Cardiac muscle cell (in vitro differentiated cells and primary cell): ENCODE results near the gene OPTC. TPM values are rescaled to one million over a fixed set of nuclear protein-coding genes. Genes with fewer than 3 reads are reported as not detected.

Experiments used
- DNase-seq, 2 donors: peaks; one replicate each; pipeline versions ENCODE4 v3.0.0 to v3.0.0-alpha.2; 2010 to 2017; ENCODE audit warnings: low read depth in 1 of 2, low spot score in 1 of 2
- H3K27ac ChIP-seq: fragments of 200-600 bp; sonication (generic); 2 replicates; pipeline ENCODE4 v1.5.1; 2016
- H3K27me3 ChIP-seq: fragments of 200-600 bp; sonication (generic); 2 replicates; pipeline ENCODE4 v1.6.0; 2016; ENCODE audit warnings: control low read depth
- H3K36me3 ChIP-seq: fragments of 200-600 bp; sonication (generic); 2 replicates; pipeline ENCODE4 v1.5.1; 2016; ENCODE audit warnings: control low read depth
- H3K4me1 ChIP-seq: fragments of 200-600 bp; sonication (generic); 2 replicates; pipeline ENCODE4 v1.8.1; 2017; ENCODE audit warnings: low read depth, mild to moderate bottlenecking, mixed run types
- H3K4me3 ChIP-seq: fragments of 200-600 bp; sonication (generic); 2 replicates; pipeline ENCODE4 v1.5.1; 2016; ENCODE audit warnings: mild to moderate bottlenecking
- H3K9me3 ChIP-seq: fragments of 200-600 bp; sonication (generic); 2 replicates; pipeline ENCODE4 v1.5.1; 2017; ENCODE audit warnings: low read depth, mild to moderate bottlenecking, control low read depth
- CTCF ChIP-seq: IDR thresholded peaks from 2 replicates; pipeline ENCODE4 v1.5.1; 2012; ENCODE audit warnings: low read depth, mild to moderate bottlenecking, low read length
- polyA plus RNA-seq: library from polyadenylated mRNA; unstranded; fragments of >200 nt; fragmentation: Nextera tagmentation; extraction: Ambion mirVana; gene quantifications from 2 replicates; pipeline ENCODE4 v1.2.1, GENCODE V29; 2016
- total RNA-seq: library from RNA; depleted of rRNA; stranded (reverse); fragments of >200 nt; gene quantifications from 2 replicates; pipeline ENCODE4 v1.2.3, GENCODE V29; 2016

Gene OPTC
- total and polyA plus RNA-seq, 2 experiments from 2014 or later, result not detected

GRCh38 chr1:203544978-203545816, 51.2 kb downstream of the OPTC start:
- no peak for TF ChIP-seq CTCF
- no peak overlapping the region for H3K4me3 ChIP-seq

GRCh38 chr1:203546274-203546673, 52.3 kb downstream of the OPTC start:
- TF ChIP-seq CTCF, result no peak
- no peak overlapping the region for H3K4me3 ChIP-seq

More at GRCh38 chr1:203544978-203545816, 51.2 kb downstream of the OPTC start:
- no peak for DNase-seq
- Histone ChIP-seq H3K4me1 (no peaks in the 10 kb centered on the region), H3K27ac (no peak overlapping the region), H3K9me3 (no peaks in the 10 kb centered on the region), H3K36me3 (no peaks in the 10 kb centered on the region), H3K27me3 (no peaks in the 10 kb centered on the region)

GRCh38 chr1:203547147-203547546, 53.2 kb downstream of the OPTC start:
- no peaks in the 10 kb centered on the region for H3K9me3 ChIP-seq
- DNase-seq, result no peak
- no peak overlapping the region for H3K4me3 ChIP-seq
- no peak for TF ChIP-seq CTCF
- H3K4me1 ChIP-seq, result no peaks in the 10 kb centered on the region
- no peaks in the 10 kb centered on the region for H3K27me3 ChIP-seq
- H3K27ac ChIP-seq, result no peak overlapping the region
- H3K36me3 ChIP-seq, result no peaks in the 10 kb centered on the region

More at GRCh38 chr1:203546274-203546673, 52.3 kb downstream of the OPTC start:
- Histone ChIP-seq H3K9me3 (no peaks in the 10 kb centered on the region), H3K36me3 (no peaks in the 10 kb centered on the region), H3K27me3 (no peaks in the 10 kb centered on the region), H3K27ac (no peak overlapping the region), H3K4me1 (no peaks in the 10 kb centered on the region)
- DNase-seq, result no peak

- H3K4me1 ChIP-seq, result peaks cover 3% of the 10 kb centered on the region
- no peaks in the 10 kb centered on the region for H3K9me3 ChIP-seq
- no peak overlapping the region for H3K27ac ChIP-seq
- no peaks in the 10 kb centered on the region for H3K36me3 ChIP-seq
- H3K27me3 ChIP-seq, result no peaks in the 10 kb centered on the region
- TF ChIP-seq CTCF, result no peak
- H3K4me3 ChIP-seq, result no peak overlapping the region
- DNase-seq, result no peak
Measured at GRCh38 chr1:203547771-203548421, 53.9 kb downstream of the OPTC start.

GRCh38 chr1:203548892-203549291, 54.9 kb downstream of the OPTC start:
- TF ChIP-seq CTCF, result no peak
- Histone ChIP-seq H3K4me3 (no peak overlapping the region), H3K36me3 (no peaks in the 10 kb centered on the region), H3K27me3 (no peaks in the 10 kb centered on the region), H3K27ac (no peak overlapping the region), H3K4me1 (peaks cover 12% of the 10 kb centered on the region), H3K9me3 (no peaks in the 10 kb centered on the region)
- DNase-seq, result peak in 1 of 2 donors; percentile 57
